HCT116 (cell line): ENCODE data around the gene CCDC187.

Experiments
- ATF3 ChIP-seq: IDR thresholded peaks from 2 replicates; pipeline ENCODE4 v1.6.1; 2012
- CEBPB ChIP-seq: IDR thresholded peaks from 2 replicates; pipeline ENCODE4 v1.6.1; 2012; ENCODE audit warnings: low read depth
- CTCF ChIP-seq, 3 experiments: fragments of 200-600 bp in 1 of 3; sonication (generic) in 1 of 3; IDR thresholded peaks in 2 of 3; conservative IDR thresholded peaks in 1 of 3; 2 replicates each; pipeline ENCODE4 v1.5.1; 2012 to 2017; ENCODE audit warnings: low read depth in 2 of 3, low read length in 2 of 3, antibody characterized with exemption in 1 of 3, borderline replicate concordance in 1 of 3, control low read depth in 1 of 3, mild to moderate bottlenecking in 1 of 3, mixed read lengths in 1 of 3, mixed run types in 1 of 3, moderate library complexity in 1 of 3; ENCODE audit not compliant: insufficient read depth in 1 of 3
- POLR2A ChIP-seq: IDR thresholded peaks from 2 replicates; pipeline ENCODE4 v1.7.0; 2011; ENCODE audit warnings: borderline replicate concordance; ENCODE audit not compliant: insufficient read depth, insufficient read length; ENCODE audit errors: extremely low read depth

- no peak for TF ChIP-seq CTCF (IDR thresholded peaks at IDR 0.05 in 2 of 3, conservative IDR thresholded peaks at IDR 0.05 in 1 of 3; ENCODE audit: borderline replicate concordance in 1 of 3, insufficient read depth in 1 of 3, low read depth in 2 of 3, low read length in 2 of 3)
- no peak for TF ChIP-seq CEBPB
- no peak for TF ChIP-seq ATF3
- TF ChIP-seq POLR2A: no peak
Observed at GRCh38 chr9:136241542-136241941, 62.4 kb downstream of the CCDC187 start.
